SK-N-SH treated with all-trans-retinoic acid at 6 μM for 48 hours (cell line): ENCODE results near the gene KANK3.
A peak's percentile ranks its signal among the peaks of the same experiment; 100 is the strongest.

Source experiments
- ARNTL ChIP-seq: fragments of 450-650 bp; formaldehyde crosslinking; IDR thresholded peaks from 2 replicates; pipeline ENCODE4 v1.5.0; 2020; ENCODE audit warnings: low read depth, mild to moderate bottlenecking, moderate library complexity, borderline replicate concordance
- BACH2 ChIP-seq: fragments of 250-450 bp; sonication (Bioruptor Pico); IDR thresholded peaks from 2 replicates; pipeline ENCODE4 v1.9.0; 2021; ENCODE audit warnings: mild to moderate bottlenecking, borderline replicate concordance
- CSDC2 ChIP-seq: fragments of 250-450 bp; sonication (Bioruptor Pico); IDR thresholded peaks from 2 replicates; pipeline ENCODE4 v1.5.0; 2020; ENCODE audit warnings: mild to moderate bottlenecking, moderate library complexity
- GLIS3 ChIP-seq: fragments of 250-450 bp; sonication (Bioruptor Pico); IDR thresholded peaks from 2 replicates; pipeline ENCODE4 v1.5.0; 2020; ENCODE audit warnings: mild to moderate bottlenecking, moderate library complexity
- OSR1 ChIP-seq: fragments of 250-450 bp; sonication (Bioruptor Pico); IDR thresholded peaks from 2 replicates; pipeline ENCODE4 v1.8.0; 2022; ENCODE audit warnings: moderate library complexity, mild to moderate bottlenecking, inconsistent platforms
- PATZ1 ChIP-seq: fragments of 250-450 bp; sonication (Bioruptor Pico); IDR thresholded peaks from 2 replicates; pipeline ENCODE4 v1.8.0; 2020; ENCODE audit warnings: mild to moderate bottlenecking, moderate library complexity, borderline replicate concordance
- POU6F1 ChIP-seq: fragments of 250-450 bp; sonication (Bioruptor Pico); IDR thresholded peaks from 2 replicates; pipeline ENCODE4 v1.8.0; 2021; ENCODE audit warnings: low read depth, mild to moderate bottlenecking, moderate library complexity, borderline replicate concordance
- RARB ChIP-seq: fragments of 250-450 bp; sonication (Bioruptor Pico); IDR thresholded peaks from 2 replicates; pipeline ENCODE4 v1.8.0; 2021; ENCODE audit warnings: mild to moderate bottlenecking, moderate library complexity
- SNAI2 ChIP-seq: fragments of 250-450 bp; sonication (Bioruptor Pico); IDR thresholded peaks from 2 replicates; pipeline ENCODE4 v1.5.0; 2020; ENCODE audit warnings: mild to moderate bottlenecking, moderate library complexity
- TCF4 ChIP-seq: fragments of 250-450 bp; sonication (Bioruptor Pico); IDR thresholded peaks from 2 replicates; pipeline ENCODE4 v1.8.0; 2021; ENCODE audit warnings: mild to moderate bottlenecking, moderate library complexity, borderline replicate concordance
- ZC3H10 ChIP-seq: fragments of 250-450 bp; sonication (Bioruptor Pico); IDR thresholded peaks from 2 replicates; pipeline ENCODE4 v1.5.1; 2021; ENCODE audit warnings: mild to moderate bottlenecking, moderate library complexity
- ZFP3 ChIP-seq: fragments of 250-450 bp; sonication (Bioruptor Pico); IDR thresholded peaks from 2 replicates; pipeline ENCODE4 v1.5.0; 2020; ENCODE audit warnings: mild to moderate bottlenecking, moderate library complexity
- ZNF565 ChIP-seq: fragments of 450-650 bp; formaldehyde crosslinking; conservative IDR thresholded peaks from 2 replicates; pipeline ENCODE4 v1.5.0; 2020; ENCODE audit warnings: low read depth, mild to moderate bottlenecking, moderate library complexity
- TF ChIP-seq, protein P1 (sequence below): fragments of 250-450 bp; sonication (Bioruptor Pico); IDR thresholded peaks from 2 replicates; pipeline ENCODE4 v1.5.0; 2020; ENCODE audit warnings: mild to moderate bottlenecking, moderate library complexity

- TF ChIP-seq, protein P1, sequence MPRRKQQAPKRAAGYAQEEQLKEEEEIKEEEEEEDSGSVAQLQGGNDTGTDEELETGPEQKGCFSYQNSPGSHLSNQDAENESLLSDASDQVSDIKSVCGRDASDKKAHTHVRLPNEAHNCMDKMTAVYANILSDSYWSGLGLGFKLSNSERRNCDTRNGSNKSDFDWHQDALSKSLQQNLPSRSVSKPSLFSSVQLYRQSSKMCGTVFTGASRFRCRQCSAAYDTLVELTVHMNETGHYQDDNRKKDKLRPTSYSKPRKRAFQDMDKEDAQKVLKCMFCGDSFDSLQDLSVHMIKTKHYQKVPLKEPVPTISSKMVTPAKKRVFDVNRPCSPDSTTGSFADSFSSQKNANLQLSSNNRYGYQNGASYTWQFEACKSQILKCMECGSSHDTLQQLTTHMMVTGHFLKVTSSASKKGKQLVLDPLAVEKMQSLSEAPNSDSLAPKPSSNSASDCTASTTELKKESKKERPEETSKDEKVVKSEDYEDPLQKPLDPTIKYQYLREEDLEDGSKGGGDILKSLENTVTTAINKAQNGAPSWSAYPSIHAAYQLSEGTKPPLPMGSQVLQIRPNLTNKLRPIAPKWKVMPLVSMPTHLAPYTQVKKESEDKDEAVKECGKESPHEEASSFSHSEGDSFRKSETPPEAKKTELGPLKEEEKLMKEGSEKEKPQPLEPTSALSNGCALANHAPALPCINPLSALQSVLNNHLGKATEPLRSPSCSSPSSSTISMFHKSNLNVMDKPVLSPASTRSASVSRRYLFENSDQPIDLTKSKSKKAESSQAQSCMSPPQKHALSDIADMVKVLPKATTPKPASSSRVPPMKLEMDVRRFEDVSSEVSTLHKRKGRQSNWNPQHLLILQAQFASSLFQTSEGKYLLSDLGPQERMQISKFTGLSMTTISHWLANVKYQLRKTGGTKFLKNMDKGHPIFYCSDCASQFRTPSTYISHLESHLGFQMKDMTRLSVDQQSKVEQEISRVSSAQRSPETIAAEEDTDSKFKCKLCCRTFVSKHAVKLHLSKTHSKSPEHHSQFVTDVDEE (CRISPR knock-in tag), result no peak; the same call in 1 of the 2 replicates
- TF ChIP-seq ZC3H10 (no peak), ZNF565 (no peak), POU6F1 (CRISPR knock-in tag) (no peak), RARB (no peak), TCF4 (CRISPR knock-in tag) (no peak), ARNTL (CRISPR knock-in tag) (no peak), GLIS3 (CRISPR knock-in tag) (no peak), CSDC2 (CRISPR knock-in tag) (no peak), PATZ1 (no peak), ZFP3 (CRISPR knock-in tag) (peak; percentile 73; the same call in 1 of the 2 replicates), SNAI2 (no peak), BACH2 (CRISPR knock-in tag) (no peak), OSR1 (CRISPR knock-in tag) (no peak)
Measured at GRCh38 chr19:8361921-8362793, 19.1 kb upstream of the KANK3 start.
